ENCODE data around the gene BMX. TPM values are rescaled to one million over a fixed set of nuclear protein-coding genes. Genes with fewer than 3 reads are reported as not detected.

The BMX gene
- total RNA-seq, 4 donors from 2014 or later, result 1.3 to 8.0 (median 3.4) TPM

GRCh38 chrX:15468036-15468435 lies 32.6 kb upstream of the BMX start:
- Histone ChIP-seq H3K4me1 (peaks cover 0 to 8% of the 10 kb centered on the region in 2 donors), H3K9me3 (no peaks in the 10 kb centered on the region), H3K27me3 (no peaks in the 10 kb centered on the region), H3K4me3 (replicated peaks in 1 of 3) (no peak overlapping the region), H3K27ac (no peak overlapping the region), H3K36me3 (no peaks in the 10 kb centered on the region)
- 26 to 28% methylated on average over 4 of the region's 4 CpGs for whole genome bisulfite sequencing, 2 donors
- DNase-seq, result peak in 1 of 2 donors; percentile 8
- intact Hi-C loops (cut with DNase I), result loop anchor here (10.0 kb wide), 1 partner anchor 123 kb away; no protein-coding TSS in a partner anchor
- TF ChIP-seq CTCF (IDR thresholded peaks at IDR 0.05), result peak in 4 of 6 experiments; percentile 16 to 42 (median 25)
- no peak for TF ChIP-seq POLR2A (IDR thresholded peaks at IDR 0.05)

- peaks cover 0 to 8% of the 10 kb centered on the region in 2 donors for H3K4me1 ChIP-seq
- WGBS, 2 donors, result 82 to 87% methylated on average over 1 of the region's 1 CpG
- DNase-seq, result no peak
- no peak overlapping the region for H3K27ac ChIP-seq
- TF ChIP-seq CTCF (IDR thresholded peaks at IDR 0.05) (no peak), POLR2A (IDR thresholded peaks at IDR 0.05) (no peak)
- no peaks in the 10 kb centered on the region for H3K36me3 ChIP-seq
- no peaks in the 10 kb centered on the region for H3K27me3 ChIP-seq
- intact Hi-C loops (cut with DNase I), result loop anchor here (10.0 kb wide), 1 partner anchor 125 kb away; no protein-coding TSS in a partner anchor
- H3K4me3 ChIP-seq (replicated peaks in 1 of 3), result no peak overlapping the region
- H3K9me3 ChIP-seq, result no peaks in the 10 kb centered on the region
Measured at GRCh38 chrX:15469613-15470012, 31.0 kb upstream of the BMX start.

GRCh38 chrX:15471028-15471427 lies 29.6 kb upstream of the BMX start:
- intact Hi-C loops (cut with DNase I), result no loop called here

GRCh38 chrX:15472531-15472930 lies 28.1 kb upstream of the BMX start:
- Histone ChIP-seq H3K27me3 (no peaks in the 10 kb centered on the region), H3K9me3 (no peaks in the 10 kb centered on the region), H3K27ac (no peak overlapping the region), H3K4me3 (replicated peaks in 1 of 3) (no peak overlapping the region), H3K4me1 (no peaks in the 10 kb centered on the region), H3K36me3 (no peaks in the 10 kb centered on the region)
- TF ChIP-seq POLR2A (IDR thresholded peaks at IDR 0.05) (no peak), CTCF (IDR thresholded peaks at IDR 0.05) (no peak)
- no peak for DNase-seq
- intact Hi-C loops (cut with DNase I), result no loop called here

More at GRCh38 chrX:15471028-15471427, 29.6 kb upstream of the BMX start:
- Histone ChIP-seq H3K4me1 (no peaks in the 10 kb centered on the region), H3K4me3 (replicated peaks in 1 of 3) (no peak overlapping the region), H3K9me3 (no peaks in the 10 kb centered on the region), H3K36me3 (no peaks in the 10 kb centered on the region), H3K27ac (no peak overlapping the region), H3K27me3 (no peaks in the 10 kb centered on the region)
- TF ChIP-seq POLR2A (IDR thresholded peaks at IDR 0.05) (no peak), CTCF (IDR thresholded peaks at IDR 0.05) (peak; percentile 32 to 63 (median 55))
- DNase-seq, result peak; percentile 48 to 60
- WGBS, 2 donors, result 20 to 25% methylated on average over 3 of the region's 3 CpGs

- no peaks in the 10 kb centered on the region for H3K27me3 ChIP-seq
- H3K27ac ChIP-seq, result no peak overlapping the region
- intact Hi-C loops (cut with DNase I), result no loop called here
- no peaks in the 10 kb centered on the region for H3K4me1 ChIP-seq
- no peak for TF ChIP-seq CTCF (IDR thresholded peaks at IDR 0.05)
- DNase-seq, result no peak
- 85% methylated on average over 4 of the region's 4 CpGs for WGBS, 2 donors
- H3K4me3 ChIP-seq (replicated peaks in 1 of 3), result no peak overlapping the region
- H3K36me3 ChIP-seq, result no peaks in the 10 kb centered on the region
- H3K9me3 ChIP-seq, result no peaks in the 10 kb centered on the region
Measured at GRCh38 chrX:15474028-15474427, 26.6 kb upstream of the BMX start.

Data from thyroid gland (tissue), 4 donors.